KMS-11 (cell line): ENCODE results near the gene EPS8.

Experiments used
- H2AFZ ChIP-seq: fragments of 200-600 bp; sonication (generic); 2 replicates; pipeline ENCODE4 v1.6.1; 2016; ENCODE audit warnings: antibody characterized with exemption, mixed run types, low read depth
- H3K27ac ChIP-seq: fragments of 200-600 bp; sonication (generic); 2 replicates; pipeline ENCODE4 v1.6.1; 2016; ENCODE audit warnings: mild to moderate bottlenecking, mixed run types
- H3K27me3 ChIP-seq: fragments of 200-600 bp; sonication (generic); 2 replicates; pipeline ENCODE4 v1.6.1; 2017; ENCODE audit warnings: mild to moderate bottlenecking, low read depth, mixed run types, moderate library complexity; ENCODE audit not compliant: insufficient read depth
- H3K36me3 ChIP-seq: fragments of 200-600 bp; sonication (generic); 2 replicates; pipeline ENCODE4 v1.6.1; 2017; ENCODE audit warnings: mild to moderate bottlenecking, mixed run types; ENCODE audit not compliant: insufficient read depth
- H3K4me1 ChIP-seq: fragments of 200-600 bp; sonication (generic); 2 replicates; pipeline ENCODE4 v1.6.1; 2016; ENCODE audit warnings: mild to moderate bottlenecking, low read depth, mixed run types; ENCODE audit not compliant: poor library complexity, severe bottlenecking
- H3K4me2 ChIP-seq: fragments of 200-600 bp; sonication (generic); 2 replicates; pipeline ENCODE4 v1.7.0; 2016; ENCODE audit warnings: mild to moderate bottlenecking, mixed run types
- H3K4me3 ChIP-seq: fragments of 200-600 bp; sonication (generic); IDR thresholded peaks from 2 replicates; pipeline ENCODE4 v1.6.1; 2017; ENCODE audit warnings: low read depth, low read length, mixed read lengths; ENCODE audit not compliant: insufficient read depth
- H3K79me2 ChIP-seq: fragments of 200-600 bp; sonication (generic); 2 replicates; pipeline ENCODE4 v1.6.1; 2016; ENCODE audit warnings: low read depth, mixed run types; ENCODE audit not compliant: insufficient read depth
- H3K9ac ChIP-seq: fragments of 200-600 bp; sonication (generic); 2 replicates; pipeline ENCODE4 v1.6.1; 2016; ENCODE audit warnings: mild to moderate bottlenecking, mixed run types
- H4K20me1 ChIP-seq: fragments of 200-600 bp; sonication (generic); 2 replicates; pipeline ENCODE4 v1.6.1; 2016; ENCODE audit warnings: mild to moderate bottlenecking, mixed run types; ENCODE audit not compliant: insufficient read depth
- CTCF ChIP-seq: fragments of 200-600 bp; sonication (generic); conservative IDR thresholded peaks from 2 replicates; pipeline ENCODE4 v1.6.1; 2017; ENCODE audit warnings: low read depth, mild to moderate bottlenecking, antibody characterized with exemption, low read length, moderate library complexity, mixed read lengths

The EPS8 gene

GRCh38 chr12:15811214-15812127, 22.3 kb upstream of the EPS8 start:
- TF ChIP-seq CTCF: no peak

GRCh38 chr12:15808652-15809051, 19.5 kb upstream of the EPS8 start:
- H3K27me3 ChIP-seq: no peaks in the 10 kb centered on the region
- H3K79me2 ChIP-seq: no peaks in the 10 kb centered on the region
- no peaks in the 10 kb centered on the region for H3K36me3 ChIP-seq
- no peaks in the 10 kb centered on the region for H4K20me1 ChIP-seq
- H3K27ac ChIP-seq: no peak overlapping the region
- no peak overlapping the region for H3K9ac ChIP-seq
- no peaks in the 10 kb centered on the region for H3K4me1 ChIP-seq
- no peak overlapping the region for H3K4me2 ChIP-seq
- no peak for TF ChIP-seq CTCF
- no peak overlapping the region for H3K4me3 ChIP-seq
- no peak overlapping the region for H2AFZ ChIP-seq

More at GRCh38 chr12:15811214-15812127, 22.3 kb upstream of the EPS8 start:
- Histone ChIP-seq H3K79me2 (no peaks in the 10 kb centered on the region), H3K27ac (no peak overlapping the region), H3K27me3 (no peaks in the 10 kb centered on the region), H3K9ac (no peak overlapping the region), H4K20me1 (no peaks in the 10 kb centered on the region), H3K36me3 (no peaks in the 10 kb centered on the region), H3K4me2 (no peak overlapping the region), H2AFZ (no peak overlapping the region), H3K4me3 (no peak overlapping the region), H3K4me1 (no peaks in the 10 kb centered on the region)

GRCh38 chr12:15808250-15808649, 19.1 kb upstream of the EPS8 start:
- Histone ChIP-seq H3K27ac (no peak overlapping the region), H4K20me1 (no peaks in the 10 kb centered on the region), H3K4me3 (no peak overlapping the region), H3K79me2 (no peaks in the 10 kb centered on the region), H3K9ac (no peak overlapping the region), H2AFZ (no peak overlapping the region), H3K4me2 (no peak overlapping the region), H3K27me3 (no peaks in the 10 kb centered on the region), H3K4me1 (no peaks in the 10 kb centered on the region), H3K36me3 (no peaks in the 10 kb centered on the region)
- no peak for TF ChIP-seq CTCF

DNA sequence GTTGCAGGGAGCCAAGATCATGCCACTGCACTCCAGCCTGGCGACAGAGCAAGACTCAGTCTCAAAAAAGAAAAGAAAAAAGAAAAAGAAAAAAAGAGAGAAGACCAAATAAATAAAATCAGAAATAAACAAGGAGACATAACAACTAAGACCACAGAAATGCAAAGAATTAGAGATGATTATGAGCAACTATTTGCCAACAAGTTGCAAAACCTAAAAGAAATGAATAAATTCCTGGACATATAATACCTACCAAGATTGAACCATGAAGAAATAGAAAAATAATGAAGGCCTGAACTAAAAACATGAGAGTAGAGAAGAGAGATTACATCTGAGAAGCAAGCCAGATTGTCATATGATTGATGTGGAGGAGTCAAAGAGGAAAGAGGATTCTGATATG, 17.6 kb upstream of the EPS8 start:
- H3K4me1 ChIP-seq: no peaks in the 10 kb centered on the region

More for the DNA sequence above, 17.6 kb upstream of the EPS8 start:
- Histone ChIP-seq H3K27ac (no peak overlapping the region), H3K9ac (no peak overlapping the region), H4K20me1 (no peaks in the 10 kb centered on the region), H2AFZ (no peak overlapping the region), H3K79me2 (no peaks in the 10 kb centered on the region), H3K36me3 (no peaks in the 10 kb centered on the region), H3K27me3 (no peaks in the 10 kb centered on the region), H3K4me2 (no peak overlapping the region), H3K4me3 (no peak overlapping the region)
- no peak for TF ChIP-seq CTCF
